Left renal pelvis (tissue), 4 donors: Measurements from ENCODE around the gene ZNF837. TPM values are rescaled to one million over a fixed set of nuclear protein-coding genes. Genes with fewer than 3 reads are reported as not detected.
"Not testable (repeated sequence)": the region's sequence is repeated elsewhere in the genome, so short reads cannot be mapped to it uniquely, and the experiment has no call there.

ENCODE experiments used
- DNase-seq, 4 donors: peaks; one replicate each; pipeline ENCODE4 v3.0.0-alpha.2; 2013; ENCODE audit warnings: low read depth in 4 of 4, low spot score in 3 of 4
- polyA plus RNA-seq, 4 donors: library from polyadenylated mRNA; unstranded; fragments of 120-200 nt; gene quantifications; one replicate each; pipeline ENCODE4 v1.2.1, GENCODE V29; 2013; ENCODE audit not compliant: insufficient read length in 4 of 4

Gene ZNF837
- polyA plus RNA-seq, 4 donors, result 1.9 to 5.0 (median 2.5) TPM

GRCh38 chr19:58351990-58352755 lies 28.7 kb downstream of the ZNF837 start:
- DNase-seq, result no peak

- no peak for DNase-seq
These were observed 29.3 kb downstream of the ZNF837 start for GRCh38 chr19:58351558-58351878.

GRCh38 chr19:58350871-58351557 lies 29.8 kb downstream of the ZNF837 start:
- DNase-seq, result no peak

- no peak for DNase-seq
These were observed 30.6 kb downstream of the ZNF837 start for GRCh38 chr19:58350001-58350861.

GRCh38 chr19:58349590-58349989 lies 31.2 kb downstream of the ZNF837 start:
- no peak for DNase-seq

- DNase-seq, result not testable (repeated sequence)
These were observed 32.8 kb downstream of the ZNF837 start for GRCh38 chr19:58348080-58348479.

GRCh38 chr19:58346961-58347929 lies 33.6 kb downstream of the ZNF837 start:
- no peak for DNase-seq

- DNase-seq, result no peak
These were observed 35.3 kb downstream of the ZNF837 start for GRCh38 chr19:58345558-58345957.

- no peak for DNase-seq
These were observed 41.8 kb downstream of the ZNF837 start for GRCh38 chr19:58338825-58339558.

GRCh38 chr19:58338336-58338735 lies 42.5 kb downstream of the ZNF837 start:
- DNase-seq, result no peak

GRCh38 chr19:58336820-58337219 lies 44.0 kb downstream of the ZNF837 start:
- DNase-seq, result no peak

- DNase-seq, result no peak
These were observed 44.6 kb downstream of the ZNF837 start for GRCh38 chr19:58336216-58336615.

- DNase-seq, result no peak
These were observed 45.2 kb downstream of the ZNF837 start for GRCh38 chr19:58335630-58336029.

- no peak for DNase-seq
These were observed 46.1 kb downstream of the ZNF837 start for GRCh38 chr19:58334691-58335249.

GRCh38 chr19:58332697-58333096 lies 48.1 kb downstream of the ZNF837 start:
- DNase-seq, result no peak

- no peak for DNase-seq
These were observed 50.4 kb downstream of the ZNF837 start for GRCh38 chr19:58330458-58330857.

GRCh38 chr19:58328999-58329398 lies 51.8 kb downstream of the ZNF837 start:
- DNase-seq, result no peak

GRCh38 chr19:58326914-58327726 lies 53.7 kb downstream of the ZNF837 start, which contains the start of gene ZSCAN22:
TSS of gene ZSCAN22 (plus strand) at chr19:58326994. CDS start at chr19:58334803, 7,809 bp downstream.
- DNase-seq, result peak; percentile 89 to 95 (median 92)
